HAP-1 (cell line): ENCODE results near the gene MZT2B.
"Not testable (repeated sequence)": the region's sequence is repeated elsewhere in the genome, so short reads cannot be mapped to it uniquely, and the experiment has no call there.

Experiments
- DNase-seq, 2 experiments: peaks; one replicate each; pipeline ENCODE4 v3.0.0-alpha.2; 2016 to 2020; ENCODE audit warnings: low spot score in 2 of 2
- H3K27me3 ChIP-seq: fragments of 250-450 bp; sonication (Bioruptor Pico); 2 replicates; pipeline ENCODE4 v1.5.1; 2020; ENCODE audit warnings: low read depth, mild to moderate bottlenecking, moderate library complexity
- H3K36me3 ChIP-seq: fragments of 250-450 bp; sonication (Bioruptor Pico); replicated peaks from 2 replicates; pipeline ENCODE4 v1.5.1; 2020; ENCODE audit warnings: mild to moderate bottlenecking
- H3K4me1 ChIP-seq: fragments of 250-450 bp; sonication (Bioruptor Pico); 2 replicates; pipeline ENCODE4 v1.5.1; 2020; ENCODE audit warnings: mild to moderate bottlenecking
- H3K4me3 ChIP-seq: fragments of 250-450 bp; sonication (Bioruptor Pico); 2 replicates; pipeline ENCODE4 v1.5.1; 2020; ENCODE audit warnings: mild to moderate bottlenecking, moderate library complexity
- H3K9me3 ChIP-seq: fragments of 250-450 bp; sonication (Bioruptor Pico); 2 replicates; pipeline ENCODE4 v1.5.1; 2020; ENCODE audit warnings: mild to moderate bottlenecking, moderate library complexity
- in situ Hi-C: fragments of 300-500 bp; cut with MboI; formaldehyde crosslinking; loops from 3 replicates; pipeline ENCODE4 v1.14.3; 2020; ENCODE audit warnings: low sequenced_read_pairs, inconsistent platforms, mixed read lengths

The MZT2B gene

DNA sequence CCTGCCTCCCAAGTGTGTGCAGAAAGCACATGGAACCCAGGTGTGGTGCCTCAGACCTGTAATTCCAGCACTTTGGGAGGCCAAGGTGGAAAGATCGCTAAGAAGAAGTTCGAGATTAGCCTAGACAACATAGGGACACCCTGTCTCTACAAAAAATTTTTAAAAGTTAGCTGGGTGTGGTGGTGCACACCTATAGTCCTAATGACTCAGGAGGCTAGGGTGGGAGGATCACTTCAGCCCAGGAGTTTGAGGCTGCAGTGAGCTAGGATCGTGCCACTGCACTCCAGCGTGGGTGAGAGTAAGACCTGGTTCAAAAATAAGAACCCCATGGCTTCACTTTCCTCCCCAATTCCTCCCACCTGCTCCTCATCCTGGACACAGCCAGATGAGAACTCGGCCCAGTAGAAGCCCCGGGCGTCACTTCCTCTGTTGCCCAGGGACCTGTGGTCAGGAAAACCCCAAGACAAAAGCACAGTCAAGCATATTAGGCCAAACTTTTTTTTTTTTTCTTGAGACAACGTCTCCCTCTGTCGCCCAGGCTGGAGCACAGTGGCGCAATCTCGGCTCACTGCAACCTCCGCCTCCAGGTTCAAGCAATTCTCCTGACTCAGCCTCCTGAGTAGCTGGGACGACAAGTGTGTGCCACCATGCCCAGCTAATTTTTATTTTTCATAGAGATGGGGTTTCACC is 24.1 kb upstream of the MZT2B start:
- H3K9me3 ChIP-seq, H3K27me3 ChIP-seq, H3K4me3 ChIP-seq, in situ Hi-C loops, DNase-seq, H3K4me1 ChIP-seq: not testable (repeated sequence)
- peaks cover 11% of the 10 kb centered on the region for H3K36me3 ChIP-seq

DNA sequence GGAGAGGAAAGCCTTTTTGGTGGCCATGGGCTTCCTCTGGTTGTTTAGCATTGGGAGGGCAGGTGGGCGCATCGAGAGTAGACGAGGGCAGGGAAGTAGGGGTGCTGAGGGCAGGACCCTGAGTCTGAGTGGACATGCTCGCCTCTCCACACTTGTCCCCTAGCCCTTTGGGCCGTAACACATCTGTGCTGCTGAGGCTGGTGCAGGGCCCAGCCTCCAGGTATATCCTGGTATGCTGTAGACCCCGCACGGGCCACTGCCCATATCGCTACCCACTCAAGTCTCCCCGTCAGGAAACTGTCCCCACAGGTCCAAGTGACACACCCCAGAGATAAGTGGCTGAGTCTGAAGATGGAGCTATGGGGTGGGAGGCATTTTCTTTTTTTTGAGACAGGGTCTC is 23.4 kb upstream of the MZT2B start:
- Histone ChIP-seq H3K4me1 (no peaks in the 10 kb centered on the region), H3K9me3 (no peaks in the 10 kb centered on the region), H3K4me3 (no peak overlapping the region), H3K36me3 (peaks cover 11% of the 10 kb centered on the region), H3K27me3 (no peaks in the 10 kb centered on the region)
- DNase-seq: no peak
- in situ Hi-C loops: no loop called here

DNA sequence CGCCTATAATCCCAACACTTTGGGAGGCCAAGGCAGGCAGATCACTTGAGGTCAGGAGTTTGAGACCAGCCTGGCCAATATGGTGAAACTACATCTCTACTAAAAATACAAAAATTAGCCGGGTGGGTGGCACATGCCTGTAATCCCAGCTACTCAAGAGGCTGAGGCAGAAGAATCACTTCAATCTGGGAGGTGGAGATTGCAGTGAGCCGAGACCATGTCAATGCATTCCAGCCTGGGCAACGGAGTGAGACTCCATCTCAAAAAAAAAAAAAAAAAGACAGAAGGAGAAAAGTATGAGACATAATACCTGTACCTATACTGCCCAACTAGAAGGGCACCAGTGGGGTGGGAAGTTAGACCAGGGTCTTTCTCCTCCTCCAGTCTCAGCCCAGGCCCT is 22.7 kb upstream of the MZT2B start:
- H3K4me1 ChIP-seq, in situ Hi-C loops, H3K27me3 ChIP-seq, H3K9me3 ChIP-seq, H3K4me3 ChIP-seq, DNase-seq: not testable (repeated sequence)
- peaks cover 13% of the 10 kb centered on the region for H3K36me3 ChIP-seq

DNA sequence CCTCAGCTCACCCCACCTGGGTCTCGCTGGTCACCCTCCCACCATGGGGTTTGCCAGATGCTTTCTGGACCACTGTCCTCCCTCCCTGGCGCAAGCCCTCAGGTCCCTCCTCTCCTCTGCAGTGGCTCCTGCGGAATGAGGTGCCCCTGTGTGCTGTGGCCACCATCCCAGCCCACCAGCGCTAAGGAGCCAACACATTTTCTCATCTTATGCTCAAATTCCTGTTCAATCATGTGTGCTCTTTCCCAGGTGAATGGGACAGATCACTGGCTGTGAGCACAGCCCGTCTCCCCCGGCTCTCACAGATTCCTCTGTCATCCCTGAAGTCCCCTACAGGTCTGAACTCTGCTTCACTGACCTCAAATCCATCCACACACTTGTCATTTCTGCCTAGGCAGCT is 21.9 kb upstream of the MZT2B start:
- Histone ChIP-seq H3K36me3 (peaks cover 14% of the 10 kb centered on the region), H3K9me3 (no peaks in the 10 kb centered on the region), H3K4me3 (no peak overlapping the region), H3K4me1 (no peaks in the 10 kb centered on the region), H3K27me3 (no peaks in the 10 kb centered on the region)
- no peak for DNase-seq
- in situ Hi-C loops: no loop called here

DNA sequence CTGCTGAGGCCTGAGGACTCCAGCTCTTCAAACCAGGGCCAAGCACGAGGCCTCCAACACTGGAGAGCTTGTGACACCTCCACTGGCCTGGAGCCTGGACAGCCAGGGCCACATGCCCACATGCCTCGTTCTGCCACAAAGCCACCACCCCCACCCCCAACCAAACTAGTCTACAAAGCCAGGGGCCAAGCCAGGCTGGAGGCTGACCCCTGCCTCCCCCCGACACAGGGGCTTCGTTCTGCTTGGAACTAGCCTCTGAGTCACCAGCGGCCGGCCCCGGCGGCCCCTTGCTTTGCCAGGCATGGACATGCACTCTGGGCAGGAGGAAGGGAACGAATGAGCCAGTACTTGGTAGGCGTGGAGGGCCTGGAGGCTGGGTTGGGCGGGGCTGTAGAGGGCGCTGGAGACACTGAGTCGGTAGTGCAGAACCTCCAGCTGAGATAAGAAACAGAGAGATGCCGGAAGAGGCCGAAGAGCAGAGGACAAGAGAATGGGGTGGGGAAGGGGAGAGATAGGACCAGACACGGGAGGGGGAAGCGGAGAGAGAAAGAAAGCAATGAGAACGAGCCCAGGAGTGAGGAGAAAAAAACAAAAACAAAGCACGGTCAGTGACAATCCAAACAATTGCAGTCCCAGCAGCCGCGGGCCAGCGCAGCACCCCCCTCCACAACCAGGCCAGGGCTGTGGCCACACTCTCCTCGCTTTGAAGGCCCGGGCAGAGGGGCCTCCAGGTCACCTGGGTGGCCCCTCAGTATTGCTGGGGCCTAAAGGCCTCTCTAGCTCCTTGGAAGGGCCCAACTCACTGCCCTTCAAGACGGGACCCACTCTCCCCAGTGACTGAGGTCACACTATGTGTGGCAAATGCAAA is 21.0 kb upstream of the MZT2B start:
- H3K27me3 ChIP-seq, DNase-seq, in situ Hi-C loops, H3K4me3 ChIP-seq, H3K4me1 ChIP-seq, H3K9me3 ChIP-seq: not testable (repeated sequence)
- peaks cover 18% of the 10 kb centered on the region for H3K36me3 ChIP-seq

DNA sequence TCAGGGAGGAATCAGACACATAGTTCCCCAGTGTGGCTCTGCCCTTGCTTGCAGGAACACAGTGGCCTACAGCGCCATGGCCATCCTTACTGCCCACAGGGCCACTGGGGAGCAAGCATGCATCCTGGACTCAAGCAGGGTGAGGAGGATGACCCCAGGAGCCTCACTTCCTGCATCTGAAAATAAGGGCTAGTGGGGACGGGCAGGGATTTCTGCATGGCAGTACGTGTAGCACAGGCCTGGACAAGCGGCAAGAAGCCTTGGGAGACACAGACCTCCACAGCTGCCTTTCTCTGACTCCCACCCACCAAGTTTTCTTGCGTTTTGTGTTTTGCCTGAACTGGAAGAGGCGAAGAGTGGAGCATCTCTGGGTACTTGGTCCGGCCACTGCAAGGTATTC is 19.6 kb upstream of the MZT2B start:
- H3K4me1 ChIP-seq, DNase-seq, in situ Hi-C loops, H3K27me3 ChIP-seq, H3K4me3 ChIP-seq, H3K9me3 ChIP-seq: not testable (repeated sequence)
- peaks cover 21% of the 10 kb centered on the region for H3K36me3 ChIP-seq

DNA sequence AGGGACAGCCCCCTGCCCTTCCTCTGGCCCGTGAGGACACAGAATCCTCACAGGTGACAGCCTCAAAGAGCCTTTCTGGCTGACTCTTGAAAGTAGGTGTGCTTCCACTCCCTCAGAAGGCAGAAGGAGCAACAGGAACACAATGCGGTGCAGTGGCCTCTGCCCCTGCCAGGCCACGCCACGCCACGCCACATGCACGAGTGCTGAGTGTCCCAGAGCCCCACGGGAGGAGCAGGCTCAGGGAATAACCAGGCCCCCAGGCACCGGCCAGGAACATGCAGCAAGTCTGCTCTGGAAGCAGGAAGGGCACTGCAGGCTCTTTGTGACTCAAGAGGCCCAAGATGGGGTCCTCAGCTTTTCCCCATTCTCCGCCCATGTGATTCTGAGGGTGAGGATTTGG is 19.1 kb upstream of the MZT2B start:
- no peaks in the 10 kb centered on the region for H3K27me3 ChIP-seq
- no peaks in the 10 kb centered on the region for H3K4me1 ChIP-seq
- in situ Hi-C loops: no loop called here
- H3K9me3 ChIP-seq: no peaks in the 10 kb centered on the region
- no peak for DNase-seq
- H3K36me3 ChIP-seq: peaks cover 26% of the 10 kb centered on the region
- H3K4me3 ChIP-seq: no peak overlapping the region

DNA sequence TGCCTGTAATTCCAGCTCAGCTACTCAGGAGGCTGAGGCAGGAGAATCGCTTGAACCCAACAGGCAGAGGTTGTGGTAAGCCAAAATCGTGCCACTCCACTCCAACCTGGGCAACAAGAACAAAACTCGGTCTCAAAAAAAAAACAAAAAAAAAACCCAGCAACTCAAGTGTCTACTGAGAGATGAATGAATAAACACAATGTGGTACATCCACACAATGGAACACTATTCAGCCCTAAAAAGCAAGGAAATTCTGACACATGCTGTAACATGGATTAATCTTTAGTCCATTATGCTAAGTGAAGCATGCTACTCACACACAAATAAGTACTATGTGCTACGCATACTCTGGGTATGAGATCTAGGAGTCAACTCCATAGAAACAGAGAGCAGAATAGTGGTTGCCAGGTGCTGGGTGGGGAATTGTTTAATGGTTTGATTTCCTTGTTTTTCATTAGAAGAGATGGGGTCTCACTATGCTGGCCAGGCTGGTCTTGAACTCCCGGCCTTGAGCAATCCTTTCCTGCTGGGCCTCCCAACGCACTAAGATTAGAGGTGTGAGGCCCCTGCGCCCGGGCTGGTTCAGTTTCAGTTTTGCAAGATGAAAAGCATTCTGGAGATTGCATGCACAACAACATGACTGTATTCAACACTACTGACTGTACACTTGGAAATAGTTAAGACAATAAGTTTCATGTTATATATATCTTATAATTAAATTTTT is 16.6 kb upstream of the MZT2B start:
- Histone ChIP-seq H3K4me3 (no peak overlapping the region), H3K27me3 (no peaks in the 10 kb centered on the region), H3K9me3 (no peaks in the 10 kb centered on the region), H3K4me1 (no peaks in the 10 kb centered on the region), H3K36me3 (peaks cover 25% of the 10 kb centered on the region)
- DNase-seq: no peak
- in situ Hi-C loops: loop anchor here (5.0 kb wide), 1 partner anchor 1342 kb away; no protein-coding TSS in a partner anchor

DNA sequence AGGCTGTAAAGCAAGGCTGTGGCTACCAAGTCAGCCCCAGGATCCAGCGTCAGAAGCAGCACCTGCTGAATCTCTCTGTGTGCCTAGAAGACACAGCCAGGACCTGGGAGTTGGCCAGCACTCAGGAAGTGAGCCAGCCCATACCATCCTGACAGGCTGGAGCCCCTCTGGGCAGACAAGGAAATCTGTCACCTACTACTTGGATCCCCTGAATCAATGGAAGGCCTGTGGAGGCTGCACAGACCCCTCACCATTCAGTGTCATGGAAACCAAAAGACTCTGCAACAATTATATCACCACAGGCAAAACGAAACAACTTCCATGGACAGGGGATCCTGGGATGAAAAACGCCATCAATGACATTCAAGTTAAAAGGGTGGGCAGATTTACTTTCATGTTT is 15.5 kb upstream of the MZT2B start:
- in situ Hi-C loops: loop anchor here (5.0 kb wide), 1 partner anchor 1341 kb away; no protein-coding TSS in a partner anchor
- not testable (repeated sequence) for H3K4me1 ChIP-seq, DNase-seq, H3K9me3 ChIP-seq, H3K4me3 ChIP-seq, H3K27me3 ChIP-seq
- H3K36me3 ChIP-seq: peaks cover 25% of the 10 kb centered on the region

DNA sequence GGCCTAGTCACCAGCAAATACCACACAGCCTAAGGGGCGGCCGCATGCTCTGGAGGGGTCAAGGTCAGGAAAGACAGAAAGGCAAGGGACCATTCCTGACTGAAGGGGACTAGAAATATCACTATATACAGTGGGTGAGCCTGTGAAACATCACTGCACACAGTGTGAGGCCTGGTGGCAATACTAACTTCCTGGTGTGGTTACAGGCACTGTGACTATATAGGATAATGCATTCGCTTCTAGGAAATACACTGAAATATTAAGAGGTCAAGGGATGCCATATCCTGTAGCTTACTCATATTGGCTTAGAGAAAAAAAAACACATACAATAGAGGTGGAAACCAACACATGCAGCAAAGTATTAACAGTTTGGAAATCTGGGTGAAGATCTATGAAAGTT is 12.9 kb upstream of the MZT2B start:
- not testable (repeated sequence) for H3K27me3 ChIP-seq
- in situ Hi-C loops: loop anchor here (5.0 kb wide), 1 partner anchor 1338 kb away; no protein-coding TSS in a partner anchor
- H3K36me3 ChIP-seq: peaks cover 25% of the 10 kb centered on the region

DNA sequence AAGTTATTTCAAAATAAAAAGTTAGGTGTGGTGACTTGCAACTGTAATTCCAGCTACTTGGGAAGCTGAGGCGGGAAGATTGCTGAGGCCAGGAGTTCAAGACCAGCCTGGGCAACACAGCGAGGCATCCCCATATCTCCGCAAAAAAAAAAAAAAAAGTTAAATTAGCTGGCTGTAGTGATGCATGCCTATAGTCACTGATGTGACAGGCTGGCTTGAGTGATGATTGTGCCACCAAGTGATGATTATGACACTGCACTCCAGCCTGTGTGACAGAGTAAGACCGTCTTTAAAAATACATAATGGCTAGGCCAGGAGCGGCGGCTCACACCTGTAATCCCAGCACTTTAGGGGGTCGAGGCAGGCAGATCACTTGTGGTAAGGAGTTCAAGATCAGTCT is 12.2 kb upstream of the MZT2B start:
- Histone ChIP-seq H3K4me3 (no peak overlapping the region), H3K27me3 (no peaks in the 10 kb centered on the region), H3K36me3 (peaks cover 27% of the 10 kb centered on the region), H3K4me1 (no peaks in the 10 kb centered on the region), H3K9me3 (no peaks in the 10 kb centered on the region)
- in situ Hi-C loops: loop anchor here (5.0 kb wide), 1 partner anchor 1337 kb away; no protein-coding TSS in a partner anchor
- DNase-seq: no peak

More for the DNA sequence above, 12.9 kb upstream of the MZT2B start:
- DNase-seq, H3K4me3 ChIP-seq, H3K9me3 ChIP-seq, H3K4me1 ChIP-seq: not testable (repeated sequence)

DNA sequence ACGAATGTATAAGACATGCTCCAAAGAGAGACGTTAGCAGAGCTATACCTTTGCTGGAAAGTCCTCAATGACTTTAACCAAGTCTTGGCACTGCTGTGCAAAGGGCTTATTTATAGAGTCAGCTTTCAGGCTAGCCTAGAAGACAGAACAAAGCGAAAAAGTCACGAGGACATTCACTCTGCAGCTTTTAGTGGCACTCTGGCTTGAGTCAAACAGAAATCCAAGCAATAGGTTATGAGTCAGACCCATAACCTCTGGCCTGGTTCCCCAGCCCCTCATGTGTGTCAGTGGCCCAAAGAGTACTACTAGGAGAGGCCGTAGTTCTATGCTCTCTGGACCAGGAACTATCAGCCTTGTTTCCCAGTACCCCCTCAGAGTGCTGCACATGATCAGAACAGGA is 7.2 kb upstream of the MZT2B start:
- not testable (repeated sequence) for DNase-seq, H3K4me1 ChIP-seq, H3K9me3 ChIP-seq, H3K4me3 ChIP-seq, H3K27me3 ChIP-seq
- H3K36me3 ChIP-seq: peaks cover 15% of the 10 kb centered on the region
- in situ Hi-C loops: loop anchor here (25.0 kb wide), 1 partner anchor 912 kb away; the partner anchor contains the start of gene FAM168B

DNA sequence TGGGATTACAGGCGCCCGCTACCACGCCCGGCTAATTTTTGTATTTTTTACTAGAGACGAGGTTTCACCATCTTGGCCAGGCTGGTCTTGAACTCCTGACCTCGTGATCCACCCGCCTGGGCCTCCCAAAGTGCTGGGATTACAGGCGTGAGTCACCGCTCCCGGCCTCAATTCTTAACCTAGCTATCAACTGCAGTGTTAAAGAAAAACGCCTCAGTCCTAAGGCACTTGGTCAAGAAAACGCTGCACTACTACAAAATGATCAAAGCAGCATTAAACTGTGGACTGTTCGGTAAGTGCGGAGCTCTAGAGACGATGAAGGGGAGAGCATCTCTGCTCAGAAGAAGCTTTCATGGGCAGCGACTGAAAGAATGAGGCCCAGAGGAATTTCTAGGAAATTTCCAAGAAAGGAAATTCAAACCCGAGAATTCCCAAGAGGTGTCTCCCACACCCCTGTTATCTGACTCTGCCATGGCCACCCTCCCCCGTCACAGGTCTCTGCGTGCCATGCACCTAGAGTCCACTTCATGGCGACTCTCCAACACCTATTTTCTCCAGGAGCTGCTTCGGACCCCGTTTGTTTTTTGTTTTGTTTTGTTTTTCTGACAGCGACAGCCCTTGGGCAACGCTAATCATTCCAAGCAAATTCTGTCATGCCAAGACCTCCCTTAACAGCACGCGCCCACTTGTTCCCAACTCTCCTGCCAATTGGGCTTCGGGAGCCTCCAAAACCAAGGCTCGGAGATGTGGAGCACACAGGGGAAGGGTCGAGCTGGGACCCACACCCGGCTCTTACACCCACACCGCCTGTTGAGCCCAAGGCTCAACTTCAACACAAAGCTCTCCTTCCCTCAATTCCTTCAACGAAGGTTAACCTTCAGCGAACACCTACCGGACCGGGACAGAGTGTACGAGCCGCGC is 1.4 kb upstream of the MZT2B start:
- not testable (repeated sequence) for H3K36me3 ChIP-seq, H3K27me3 ChIP-seq, H3K4me1 ChIP-seq, DNase-seq, H3K9me3 ChIP-seq
- H3K4me3 ChIP-seq: peak overlapping the region; percentile 94
- in situ Hi-C loops: loop anchor here (5.0 to 25.0 kb wide), 2 partner anchors 152 to 907 kb away; partner anchors contain the start of gene FAM168B
